B cell (primary cell): ENCODE data around the gene QKI. TPM values are rescaled to one million over a fixed set of nuclear protein-coding genes. Genes with fewer than 3 reads are reported as not detected.

Source experiments
- ATAC-seq: fragments of 200-7000 bp; cut with Tn5 transposase; one replicate; pipeline ENCODE4 v1.10.0; 2021; ENCODE audit warnings: low read depth, mild to moderate bottlenecking, moderate number of reproducible peaks, moderate library complexity
- CTCF ChIA-PET: fragments of 350-600 bp; sonication (Branson Sonifier 250); formaldehyde crosslinking; loops from one replicate; lab custom pipeline; 2021; ENCODE audit warnings: antibody characterized with exemption, inconsistent platforms; lab: Charles Lee
- POLR2A ChIA-PET: fragments of 350-600 bp; sonication (Branson Sonifier 250); formaldehyde crosslinking; loops from one replicate; lab custom pipeline; 2021; ENCODE audit warnings: antibody characterized with exemption; lab: Charles Lee
- DNase-seq: peaks from one replicate; pipeline ENCODE4 v3.0.0; 2013
- H2AFZ ChIP-seq: 2 replicates; pipeline ENCODE4 v1.6.1; 2012; ENCODE audit warnings: mild to moderate bottlenecking, low read depth, low read length; ENCODE audit not compliant: insufficient read depth, poor library complexity, severe bottlenecking
- H3K27ac ChIP-seq, 2 donors: 1 replicate in 1 of 2; 2 replicates in 1 of 2; pipeline ENCODE4 v1.5.1; 2012 to 2013; ENCODE audit warnings: low read length in 2 of 2, mild to moderate bottlenecking in 2 of 2, moderate library complexity in 1 of 2
- H3K27me3 ChIP-seq, 4 experiments: fragments of 200-600 bp in 1 of 4; sonication (generic) in 1 of 4; replicated peaks in 1 of 4; 1 replicate in 2 of 4; 2 replicates in 2 of 4; pipeline versions ENCODE4 v1.6.1 to v1.7.0; 2013 to 2016; ENCODE audit warnings: low read length in 3 of 4, mild to moderate bottlenecking in 2 of 4, mixed read lengths in 1 of 4, moderate library complexity in 1 of 4; ENCODE audit not compliant: insufficient read depth in 4 of 4, control insufficient read depth in 3 of 4; ENCODE audit errors: control extremely low read depth in 1 of 4
- H3K36me3 ChIP-seq, 2 experiments: replicated peaks in 1 of 2; 1 replicate in 1 of 2; 2 replicates in 1 of 2; pipeline versions ENCODE4 v1.6.1 to v1.7.1; 2013; ENCODE audit warnings: low read length in 1 of 2; ENCODE audit not compliant: insufficient read depth in 2 of 2, control insufficient read depth in 1 of 2; ENCODE audit errors: control extremely low read depth in 1 of 2, extremely low read depth in 1 of 2
- H3K4me1 ChIP-seq, 2 donors: fragments of 200-600 bp in 1 of 2; sonication (generic) in 1 of 2; 1 replicate in 1 of 2; 2 replicates in 1 of 2; pipeline versions ENCODE4 v1.5.1 to v1.6.1; 2013 to 2017; ENCODE audit warnings: low read length in 2 of 2; ENCODE audit not compliant: control insufficient read depth in 2 of 2, insufficient read depth in 2 of 2
- H3K4me2 ChIP-seq: replicated peaks from 2 replicates; pipeline ENCODE3; 2012; ENCODE audit warnings: mild to moderate bottlenecking, low read depth, low read length; ENCODE audit not compliant: poor library complexity, severe bottlenecking
- H3K4me3 ChIP-seq, 5 experiments: fragments of 200-600 bp in 1 of 5; sonication (generic) in 1 of 5; 1 replicate in 3 of 5; 2 replicates in 2 of 5; pipeline versions ENCODE4 v1.5.1 to v1.7.0; 2011 to 2016; ENCODE audit warnings: low read length in 4 of 5, mild to moderate bottlenecking in 4 of 5, low read depth in 2 of 5, control low read depth in 1 of 5, moderate library complexity in 1 of 5; ENCODE audit not compliant: insufficient read depth in 1 of 5; ENCODE audit errors: control extremely low read depth in 1 of 5, extremely low read depth in 1 of 5
- H3K79me2 ChIP-seq: fragments of 200-600 bp; sonication (generic); one replicate; pipeline ENCODE4 v1.6.0; 2016; ENCODE audit warnings: low read length; ENCODE audit not compliant: control insufficient read depth, insufficient read depth
- H3K9ac ChIP-seq: fragments of 200-600 bp; sonication (generic); 2 replicates; pipeline ENCODE4 v1.6.1; 2017; ENCODE audit warnings: mild to moderate bottlenecking, low read length, moderate library complexity
- H3K9me3 ChIP-seq, 3 donors: one replicate each; pipeline versions ENCODE4 v1.6.1 to v1.7.1; 2013; ENCODE audit warnings: low read length in 2 of 3; ENCODE audit not compliant: control insufficient read depth in 2 of 3, insufficient read depth in 1 of 3; ENCODE audit errors: control extremely low read depth in 1 of 3
- H4K20me1 ChIP-seq: 2 replicates; pipeline ENCODE4 v1.6.0; 2012; ENCODE audit warnings: mild to moderate bottlenecking, low read length; ENCODE audit not compliant: insufficient read depth, control insufficient read depth, poor library complexity, severe bottlenecking
- H3K27ac Mint-ChIP-seq: one replicate; pipeline ENCODE4 v1.8.0; 2021; ENCODE audit warnings: mixed read lengths
- H3K27me3 Mint-ChIP-seq: one replicate; pipeline ENCODE4 v1.8.0; 2021; ENCODE audit warnings: mixed read lengths
- H3K4me1 Mint-ChIP-seq: one replicate; pipeline ENCODE4 v1.8.0; 2021; ENCODE audit warnings: mixed read lengths
- H3K4me3 Mint-ChIP-seq: one replicate; pipeline ENCODE4 v1.8.0; 2021; ENCODE audit warnings: mixed read lengths
- H3K9me3 Mint-ChIP-seq: one replicate; pipeline ENCODE4 v1.8.0; 2022; ENCODE audit warnings: mixed read lengths; ENCODE audit not compliant: insufficient read depth
- CTCF ChIP-seq: fragments of 200-600 bp; IDR thresholded peaks from one replicate; pipeline ENCODE4 v1.8.0; 2022; ENCODE audit warnings: antibody characterized with exemption, mild to moderate bottlenecking
- EZH2 ChIP-seq: IDR thresholded peaks from 2 replicates; pipeline ENCODE4 v1.6.1; 2012; ENCODE audit warnings: borderline replicate concordance, low read depth, mild to moderate bottlenecking, moderate library complexity, low read length; ENCODE audit not compliant: insufficient read depth, poor library complexity, severe bottlenecking
- WGBS: methylation state at CpG from one replicate; pipeline ENCODE4 v1.1.5; 2013; ENCODE audit warnings: missing lambda C conversion rate; ENCODE audit not compliant: insufficient coverage; 5-methylcytosine and 5-hydroxymethylcytosine counted together
- intact Hi-C: fragments of 100-400 bp; cut with micrococcal nuclease; formaldehyde crosslinking; loops from one replicate; pipeline ENCODE4 v1.10.0; 2022
- polyA plus RNA-seq: library from polyadenylated mRNA; depleted of rRNA; stranded (reverse); fragments of >200 nt; gene quantifications from 2 replicates; pipeline ENCODE4 v1.2.3, GENCODE V29; 2012
- total RNA-seq, 2 donors: library from RNA; stranded (reverse); fragments of 120-200 nt in 1 of 2; gene quantifications; 1 replicate in 1 of 2; 2 replicates in 1 of 2; pipeline versions ENCODE4 v1.2.3 to v1.2.4, GENCODE V29; 2013 to 2022

QKI gene
- total and polyA plus RNA-seq, 2 donors (not counting 1 experiment from before 2014, with no cell fraction given): 38.8 to 79.5 TPM

- Histone ChIP-seq H3K4me3 (no peak overlapping the region), H3K4me1 (peaks cover 5 to 9% of the 10 kb centered on the region in 2 donors), H3K9ac (no peak overlapping the region), H3K27me3 (no peaks in the 10 kb centered on the region), H3K27ac (no peak overlapping the region), H4K20me1 (peaks cover 40% of the 10 kb centered on the region), H3K4me2 (no peak overlapping the region), H2AFZ (no peak overlapping the region), H3K36me3 (no peaks in the 10 kb centered on the region), H3K9me3 (no peaks in the 10 kb centered on the region), H3K79me2 (peaks cover 68% of the 10 kb centered on the region)
- ATAC-seq: no peak
- no peak for TF ChIP-seq CTCF
- TF ChIP-seq EZH2: no peak
- 100% methylated on average over 2 of the region's 2 CpGs for WGBS
- H3K27ac Mint-ChIP-seq: no peak overlapping the region
- no peaks in the 10 kb centered on the region for H3K9me3 Mint-ChIP-seq
- no peak overlapping the region for H3K4me3 Mint-ChIP-seq
- intact Hi-C loops: no loop called here
- DNase-seq: no peak
- peaks cover 62% of the 10 kb centered on the region for H3K4me1 Mint-ChIP-seq
- ChIA-PET CTCF (no interaction called here), POLR2A (no interaction called here)
- no peaks in the 10 kb centered on the region for H3K27me3 Mint-ChIP-seq
Measured at GRCh38 chr6:163531122-163531521, 116.6 kb downstream of the QKI start.

GRCh38 chr6:163532526-163533078, 118.1 kb downstream of the QKI start:
- Histone ChIP-seq H2AFZ (no peak overlapping the region), H4K20me1 (peaks cover 40% of the 10 kb centered on the region), H3K9ac (no peak overlapping the region), H3K4me1 (peaks cover 5 to 9% of the 10 kb centered on the region in 2 donors), H3K9me3 (no peaks in the 10 kb centered on the region), H3K27ac (no peak overlapping the region), H3K36me3 (peaks cover 0 to 4% of the 10 kb centered on the region in 2 experiments), H3K79me2 (peaks cover 55% of the 10 kb centered on the region), H3K4me2 (no peak overlapping the region), H3K27me3 (no peaks in the 10 kb centered on the region), H3K4me3 (no peak overlapping the region)
- TF ChIP-seq CTCF (no peak), EZH2 (no peak)
- ChIA-PET POLR2A (no interaction called here), CTCF (no interaction called here)
- WGBS: 97% methylated on average over 3 of the region's 5 CpGs
- peaks cover 56% of the 10 kb centered on the region for H3K4me1 Mint-ChIP-seq
- intact Hi-C loops: no loop called here
- DNase-seq: no peak
- no peak for ATAC-seq
- no peak overlapping the region for H3K27ac Mint-ChIP-seq
- H3K9me3 Mint-ChIP-seq: no peaks in the 10 kb centered on the region
- no peaks in the 10 kb centered on the region for H3K27me3 Mint-ChIP-seq
- no peak overlapping the region for H3K4me3 Mint-ChIP-seq
